Measurements from ENCODE around the gene TERF2IP.

DNA sequence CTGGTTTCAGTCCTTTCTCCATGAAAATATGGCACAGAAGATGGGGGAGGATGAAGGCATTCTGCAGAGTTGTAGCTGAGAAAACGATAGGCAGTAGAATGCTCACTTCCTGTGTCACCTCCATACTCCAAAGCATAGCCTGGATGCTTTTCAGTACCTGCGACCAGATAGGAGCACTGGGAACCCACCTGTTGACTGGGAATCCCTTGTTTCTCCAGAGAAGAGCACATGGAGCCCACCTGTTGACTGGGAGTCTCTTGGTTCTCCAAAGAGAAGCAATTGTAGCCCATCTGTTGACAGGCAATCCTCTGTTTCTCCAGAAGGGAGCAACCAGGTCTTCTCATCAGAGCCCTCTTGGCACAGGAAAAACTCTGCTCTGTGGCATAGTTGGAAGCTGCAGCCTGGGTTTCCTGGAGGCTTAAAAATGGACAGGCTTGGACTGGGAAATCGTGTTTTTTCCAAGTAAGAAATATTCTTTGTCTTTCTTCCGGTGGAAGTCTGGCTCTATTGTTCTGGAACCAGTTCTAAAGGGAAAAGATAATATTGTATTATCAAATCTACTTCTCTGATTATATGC is 13.2 kb downstream of the TERF2IP start:
- TF ChIP-seq EZH2phosphoT487 (IDR thresholded peaks at IDR 0.05; ENCODE audit: unreplicated experiment) (no peak), JUNB (IDR thresholded peaks at IDR 0.05; ENCODE audit: unreplicated experiment) (no peak)
- TF ChIP-seq, protein P1, sequence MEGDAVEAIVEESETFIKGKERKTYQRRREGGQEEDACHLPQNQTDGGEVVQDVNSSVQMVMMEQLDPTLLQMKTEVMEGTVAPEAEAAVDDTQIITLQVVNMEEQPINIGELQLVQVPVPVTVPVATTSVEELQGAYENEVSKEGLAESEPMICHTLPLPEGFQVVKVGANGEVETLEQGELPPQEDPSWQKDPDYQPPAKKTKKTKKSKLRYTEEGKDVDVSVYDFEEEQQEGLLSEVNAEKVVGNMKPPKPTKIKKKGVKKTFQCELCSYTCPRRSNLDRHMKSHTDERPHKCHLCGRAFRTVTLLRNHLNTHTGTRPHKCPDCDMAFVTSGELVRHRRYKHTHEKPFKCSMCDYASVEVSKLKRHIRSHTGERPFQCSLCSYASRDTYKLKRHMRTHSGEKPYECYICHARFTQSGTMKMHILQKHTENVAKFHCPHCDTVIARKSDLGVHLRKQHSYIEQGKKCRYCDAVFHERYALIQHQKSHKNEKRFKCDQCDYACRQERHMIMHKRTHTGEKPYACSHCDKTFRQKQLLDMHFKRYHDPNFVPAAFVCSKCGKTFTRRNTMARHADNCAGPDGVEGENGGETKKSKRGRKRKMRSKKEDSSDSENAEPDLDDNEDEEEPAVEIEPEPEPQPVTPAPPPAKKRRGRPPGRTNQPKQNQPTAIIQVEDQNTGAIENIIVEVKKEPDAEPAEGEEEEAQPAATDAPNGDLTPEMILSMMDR (conservative IDR thresholded peaks at IDR 0.05; ENCODE audit: low read depth in 2 of 2), result no peak
